Liver (tissue), 3 donors: ENCODE results near the gene PAK1IP1.

Experiments
- EGR1 ChIP-seq, 2 donors: IDR thresholded peaks; 2 replicates each; pipeline ENCODE4 v1.6.1; 2016 to 2018; ENCODE audit warnings: antibody characterized with exemption in 2 of 2, low read depth in 2 of 2
- FOXA1 ChIP-seq: IDR thresholded peaks from 2 replicates; pipeline ENCODE4 v1.6.1; 2016; ENCODE audit warnings: antibody characterized with exemption
- FOXA2 ChIP-seq: IDR thresholded peaks from 2 replicates; pipeline ENCODE4 v1.6.1; 2016; ENCODE audit warnings: antibody characterized with exemption
- GABPA ChIP-seq, 2 donors: IDR thresholded peaks in 1 of 2; conservative IDR thresholded peaks in 1 of 2; 2 replicates each; pipeline ENCODE4 v1.6.1; 2016; ENCODE audit warnings: antibody characterized with exemption in 2 of 2, mild to moderate bottlenecking in 1 of 2, moderate library complexity in 1 of 2
- NR2F2 ChIP-seq: IDR thresholded peaks from 2 replicates; pipeline ENCODE4 v1.6.1; 2016; ENCODE audit warnings: antibody characterized with exemption
- RAD21 ChIP-seq, 2 donors: IDR thresholded peaks; 2 replicates each; pipeline ENCODE4 v1.6.1; 2016; ENCODE audit warnings: antibody characterized with exemption in 2 of 2, mild to moderate bottlenecking in 2 of 2
- RXRA ChIP-seq, 2 donors: IDR thresholded peaks; 2 replicates each; pipeline ENCODE4 v1.6.1; 2017 to 2018; ENCODE audit warnings: antibody characterized with exemption in 2 of 2, mild to moderate bottlenecking in 1 of 2
- TAF1 ChIP-seq: conservative IDR thresholded peaks from 2 replicates; pipeline ENCODE4 v1.6.1; 2016; ENCODE audit warnings: antibody characterized with exemption, mild to moderate bottlenecking
- YY1 ChIP-seq: IDR thresholded peaks from 2 replicates; pipeline ENCODE4 v1.6.1; 2016; ENCODE audit warnings: antibody characterized with exemption, mild to moderate bottlenecking
- TF ChIP-seq, protein P1 (sequence below): fragments of 150-350 bp; IDR thresholded peaks from 2 replicates; pipeline ENCODE4 v1.5.1; 2017; ENCODE audit warnings: improper control_type of control experiment, low read depth, low read length; ENCODE audit not compliant: missing input control
- TF ChIP-seq, protein P2 (sequence below): IDR thresholded peaks from 2 replicates; pipeline ENCODE4 v1.6.1; 2016; ENCODE audit warnings: antibody characterized with exemption
- TF ChIP-seq, protein P3 (sequence below): IDR thresholded peaks from 2 replicates; pipeline ENCODE4 v1.6.1; 2016; ENCODE audit warnings: antibody characterized with exemption, mild to moderate bottlenecking
- TF ChIP-seq, protein P4 (sequence below): IDR thresholded peaks from 2 replicates; pipeline ENCODE4 v1.6.1; 2016; ENCODE audit warnings: antibody characterized with exemption
- TF ChIP-seq, protein P5 (sequence below): IDR thresholded peaks from 2 replicates; pipeline ENCODE4 v1.6.1; 2016; ENCODE audit warnings: antibody characterized with exemption
- donor health status: healthy.
- donor health status: healthy.

DNA sequence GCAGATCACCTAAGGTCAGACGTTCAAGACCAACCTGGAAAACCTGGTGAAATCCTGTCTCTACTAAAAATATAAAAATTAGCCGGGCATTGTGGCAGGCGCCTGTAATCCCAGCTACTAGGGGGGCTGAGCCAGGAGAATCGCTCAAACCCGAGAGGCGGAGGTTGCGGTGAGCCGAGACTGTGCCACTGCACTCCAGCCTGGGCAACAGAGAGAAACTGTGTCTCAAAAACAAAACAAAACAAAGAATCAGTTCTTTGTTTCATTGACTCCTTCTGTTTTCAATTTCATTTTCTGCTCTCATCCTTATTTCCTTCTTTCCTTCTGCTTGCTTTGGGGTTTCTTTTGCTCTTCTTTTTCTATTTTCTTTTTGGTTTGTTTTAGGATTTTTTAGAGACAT, 19.2 kb downstream of the PAK1IP1 start:
- TF ChIP-seq, protein P1, sequence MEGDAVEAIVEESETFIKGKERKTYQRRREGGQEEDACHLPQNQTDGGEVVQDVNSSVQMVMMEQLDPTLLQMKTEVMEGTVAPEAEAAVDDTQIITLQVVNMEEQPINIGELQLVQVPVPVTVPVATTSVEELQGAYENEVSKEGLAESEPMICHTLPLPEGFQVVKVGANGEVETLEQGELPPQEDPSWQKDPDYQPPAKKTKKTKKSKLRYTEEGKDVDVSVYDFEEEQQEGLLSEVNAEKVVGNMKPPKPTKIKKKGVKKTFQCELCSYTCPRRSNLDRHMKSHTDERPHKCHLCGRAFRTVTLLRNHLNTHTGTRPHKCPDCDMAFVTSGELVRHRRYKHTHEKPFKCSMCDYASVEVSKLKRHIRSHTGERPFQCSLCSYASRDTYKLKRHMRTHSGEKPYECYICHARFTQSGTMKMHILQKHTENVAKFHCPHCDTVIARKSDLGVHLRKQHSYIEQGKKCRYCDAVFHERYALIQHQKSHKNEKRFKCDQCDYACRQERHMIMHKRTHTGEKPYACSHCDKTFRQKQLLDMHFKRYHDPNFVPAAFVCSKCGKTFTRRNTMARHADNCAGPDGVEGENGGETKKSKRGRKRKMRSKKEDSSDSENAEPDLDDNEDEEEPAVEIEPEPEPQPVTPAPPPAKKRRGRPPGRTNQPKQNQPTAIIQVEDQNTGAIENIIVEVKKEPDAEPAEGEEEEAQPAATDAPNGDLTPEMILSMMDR = no peak
- TF ChIP-seq NR2F2 (no peak), TAF1 (no peak), GABPA (IDR thresholded peaks at IDR 0.05 in 1 of 2, conservative IDR thresholded peaks at IDR 0.05 in 1 of 2) (no peak), EGR1 (IDR thresholded peaks at IDR 0.05; ENCODE audit: low read depth in 2 of 2) (no peak), RAD21 (IDR thresholded peaks at IDR 0.05) (no peak), FOXA2 (no peak), FOXA1 (no peak), YY1 (no peak), RXRA (IDR thresholded peaks at IDR 0.05) (no peak)
- TF ChIP-seq, protein P2, sequence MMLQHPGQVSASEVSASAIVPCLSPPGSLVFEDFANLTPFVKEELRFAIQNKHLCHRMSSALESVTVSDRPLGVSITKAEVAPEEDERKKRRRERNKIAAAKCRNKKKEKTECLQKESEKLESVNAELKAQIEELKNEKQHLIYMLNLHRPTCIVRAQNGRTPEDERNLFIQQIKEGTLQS = no peak
- TF ChIP-seq, protein P3, sequence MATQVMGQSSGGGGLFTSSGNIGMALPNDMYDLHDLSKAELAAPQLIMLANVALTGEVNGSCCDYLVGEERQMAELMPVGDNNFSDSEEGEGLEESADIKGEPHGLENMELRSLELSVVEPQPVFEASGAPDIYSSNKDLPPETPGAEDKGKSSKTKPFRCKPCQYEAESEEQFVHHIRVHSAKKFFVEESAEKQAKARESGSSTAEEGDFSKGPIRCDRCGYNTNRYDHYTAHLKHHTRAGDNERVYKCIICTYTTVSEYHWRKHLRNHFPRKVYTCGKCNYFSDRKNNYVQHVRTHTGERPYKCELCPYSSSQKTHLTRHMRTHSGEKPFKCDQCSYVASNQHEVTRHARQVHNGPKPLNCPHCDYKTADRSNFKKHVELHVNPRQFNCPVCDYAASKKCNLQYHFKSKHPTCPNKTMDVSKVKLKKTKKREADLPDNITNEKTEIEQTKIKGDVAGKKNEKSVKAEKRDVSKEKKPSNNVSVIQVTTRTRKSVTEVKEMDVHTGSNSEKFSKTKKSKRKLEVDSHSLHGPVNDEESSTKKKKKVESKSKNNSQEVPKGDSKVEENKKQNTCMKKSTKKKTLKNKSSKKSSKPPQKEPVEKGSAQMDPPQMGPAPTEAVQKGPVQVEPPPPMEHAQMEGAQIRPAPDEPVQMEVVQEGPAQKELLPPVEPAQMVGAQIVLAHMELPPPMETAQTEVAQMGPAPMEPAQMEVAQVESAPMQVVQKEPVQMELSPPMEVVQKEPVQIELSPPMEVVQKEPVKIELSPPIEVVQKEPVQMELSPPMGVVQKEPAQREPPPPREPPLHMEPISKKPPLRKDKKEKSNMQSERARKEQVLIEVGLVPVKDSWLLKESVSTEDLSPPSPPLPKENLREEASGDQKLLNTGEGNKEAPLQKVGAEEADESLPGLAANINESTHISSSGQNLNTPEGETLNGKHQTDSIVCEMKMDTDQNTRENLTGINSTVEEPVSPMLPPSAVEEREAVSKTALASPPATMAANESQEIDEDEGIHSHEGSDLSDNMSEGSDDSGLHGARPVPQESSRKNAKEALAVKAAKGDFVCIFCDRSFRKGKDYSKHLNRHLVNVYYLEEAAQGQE = no peak
- TF ChIP-seq, protein P4, sequence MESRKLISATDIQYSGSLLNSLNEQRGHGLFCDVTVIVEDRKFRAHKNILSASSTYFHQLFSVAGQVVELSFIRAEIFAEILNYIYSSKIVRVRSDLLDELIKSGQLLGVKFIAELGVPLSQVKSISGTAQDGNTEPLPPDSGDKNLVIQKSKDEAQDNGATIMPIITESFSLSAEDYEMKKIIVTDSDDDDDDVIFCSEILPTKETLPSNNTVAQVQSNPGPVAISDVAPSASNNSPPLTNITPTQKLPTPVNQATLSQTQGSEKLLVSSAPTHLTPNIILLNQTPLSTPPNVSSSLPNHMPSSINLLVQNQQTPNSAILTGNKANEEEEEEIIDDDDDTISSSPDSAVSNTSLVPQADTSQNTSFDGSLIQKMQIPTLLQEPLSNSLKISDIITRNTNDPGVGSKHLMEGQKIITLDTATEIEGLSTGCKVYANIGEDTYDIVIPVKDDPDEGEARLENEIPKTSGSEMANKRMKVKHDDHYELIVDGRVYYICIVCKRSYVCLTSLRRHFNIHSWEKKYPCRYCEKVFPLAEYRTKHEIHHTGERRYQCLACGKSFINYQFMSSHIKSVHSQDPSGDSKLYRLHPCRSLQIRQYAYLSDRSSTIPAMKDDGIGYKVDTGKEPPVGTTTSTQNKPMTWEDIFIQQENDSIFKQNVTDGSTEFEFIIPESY = no peak
- TF ChIP-seq, protein P5, sequence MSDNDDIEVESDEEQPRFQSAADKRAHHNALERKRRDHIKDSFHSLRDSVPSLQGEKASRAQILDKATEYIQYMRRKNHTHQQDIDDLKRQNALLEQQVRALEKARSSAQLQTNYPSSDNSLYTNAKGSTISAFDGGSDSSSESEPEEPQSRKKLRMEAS = no peak
